HepG2 (cell line): ENCODE results near the gene CBY1. TPM values are rescaled to one million over a fixed set of nuclear protein-coding genes. Genes with fewer than 3 reads are reported as not detected.

Source experiments
- ATAC-seq: fragments of 200-7000 bp; cut with Tn5 transposase; 3 replicates; pipeline ENCODE4 v1.9.1; 2020; ENCODE audit warnings: mild to moderate bottlenecking, moderate library complexity
- BruUV-seq: library from RNA; stranded (reverse); fragments of 400-500 nt; replicated peaks from 2 replicates; lab custom pipeline; 2021; lab: Mats Ljungman, UMichigan
- CTCF ChIA-PET: fragments of 300-600 bp; formaldehyde crosslinking; extraction: SDS; loops from one replicate; lab custom pipeline; 2021; ENCODE audit warnings: low total read pairs, inconsistent platforms, low intra/inter-chr PET ratio; lab: Yijun Ruan, JAX
- POLR2A ChIA-PET: fragments of 350-600 bp; sonication (Branson Sonifier 250); formaldehyde crosslinking; loops from one replicate; lab custom pipeline; 2020; ENCODE audit warnings: antibody characterized with exemption, inconsistent platforms; lab: Yijun Ruan, JAX
- DNase-seq: peaks from one replicate; pipeline ENCODE4 v3.0.0-alpha.2; 2015; ENCODE audit warnings: low spot score
- FAIRE-seq: peaks from 3 replicates; lab custom pipeline; 2011; peaks lifted over from hg19 to GRCh38; lab: Jason Lieb, UNC
- H2AFZ ChIP-seq: one replicate; pipeline ENCODE4 v1.6.1; 2011; ENCODE audit warnings: low read length, inconsistent platforms
- H3K27ac ChIP-seq: fragments of 300-600 bp; 3 replicates; pipeline ENCODE4 v1.8.0; 2011; ENCODE audit warnings: mixed run types, mild to moderate bottlenecking, mixed read lengths, low read length, inconsistent platforms; ENCODE audit not compliant: insufficient read depth; ENCODE audit errors: extremely low read length
- H3K27me3 ChIP-seq, 2 experiments: fragments of 200-600 bp in 1 of 2; 2 replicates in 1 of 2; 3 replicates in 1 of 2; pipeline versions ENCODE4 v1.6.0 to v1.8.0; 2011; ENCODE audit warnings: low read length in 2 of 2, mild to moderate bottlenecking in 2 of 2, moderate library complexity in 2 of 2, inconsistent platforms in 1 of 2; ENCODE audit not compliant: insufficient read depth in 2 of 2, control insufficient read depth in 1 of 2
- H3K36me3 ChIP-seq, 2 experiments: fragments of 200-600 bp in 1 of 2; replicated peaks in 1 of 2; 2 replicates in 1 of 2; 3 replicates in 1 of 2; pipeline versions ENCODE4 v1.5.1 to v1.8.0; 2011; ENCODE audit warnings: low read length in 2 of 2, inconsistent platforms in 1 of 2; ENCODE audit not compliant: insufficient read depth in 2 of 2, control insufficient read depth in 1 of 2
- H3K4me1 ChIP-seq: 2 replicates; pipeline ENCODE4 v1.5.1; 2012; ENCODE audit warnings: low read length, inconsistent platforms; ENCODE audit not compliant: insufficient read depth
- H3K4me2 ChIP-seq: 2 replicates; pipeline ENCODE4 v1.6.0; 2011; ENCODE audit warnings: low read depth, low read length, inconsistent platforms
- H3K4me3 ChIP-seq, 3 experiments: fragments of 200-600 bp in 1 of 3; sonication (generic), shearing (Covaris generic) in 1 of 3; replicated peaks in 1 of 3; 2 replicates each; pipeline ENCODE4 v1.5.1; 2011 to 2016; ENCODE audit warnings: low read length in 3 of 3, inconsistent platforms in 2 of 3, low read depth in 2 of 3, mild to moderate bottlenecking in 2 of 3, control low read depth in 1 of 3, mixed read lengths in 1 of 3; ENCODE audit not compliant: insufficient read depth in 1 of 3
- H3K79me2 ChIP-seq: one replicate; pipeline ENCODE4 v1.6.1; 2011; ENCODE audit warnings: low read length, inconsistent platforms; ENCODE audit not compliant: insufficient read depth
- H3K9ac ChIP-seq: 2 replicates; pipeline ENCODE4 v1.6.0; 2011; ENCODE audit warnings: mild to moderate bottlenecking, low read depth, low read length, inconsistent platforms; ENCODE audit not compliant: insufficient read depth
- H3K9me3 ChIP-seq: 2 replicates; pipeline ENCODE4 v1.5.1; 2012; ENCODE audit warnings: mild to moderate bottlenecking, low read length
- H4K20me1 ChIP-seq: 2 replicates; pipeline ENCODE4 v1.6.0; 2011; ENCODE audit warnings: inconsistent platforms, mild to moderate bottlenecking, low read length, moderate library complexity; ENCODE audit not compliant: insufficient read depth
- BRF2 ChIP-seq: sonication (generic); formaldehyde crosslinking; IDR thresholded peaks from 2 replicates; pipeline ENCODE4 v1.8.1; 2022; ENCODE audit warnings: mild to moderate bottlenecking, missing genetic modification reagents
- CEBPB ChIP-seq: IDR thresholded peaks from 2 replicates; pipeline ENCODE4 v1.6.1; 2011; ENCODE audit warnings: low read depth, low read length, improper control_type of control experiment, borderline replicate concordance
- MED13 ChIP-seq: sonication (generic); formaldehyde crosslinking; IDR thresholded peaks from 2 replicates; pipeline ENCODE4 v1.5.0; 2020; ENCODE audit warnings: missing genetic modification reagents
- MTF1 ChIP-seq: sonication (generic); formaldehyde crosslinking; IDR thresholded peaks from 2 replicates; pipeline ENCODE4 v1.5.0; 2020; ENCODE audit warnings: missing genetic modification reagents
- PAWR ChIP-seq: sonication (generic); formaldehyde crosslinking; IDR thresholded peaks from 2 replicates; pipeline ENCODE4 v1.4.0; 2020; ENCODE audit warnings: missing genetic modification reagents, mild to moderate bottlenecking, borderline replicate concordance
- SNAI1 ChIP-seq: sonication (generic); formaldehyde crosslinking; IDR thresholded peaks from 2 replicates; pipeline ENCODE4 v1.5.0; 2020; ENCODE audit warnings: mild to moderate bottlenecking, missing genetic modification reagents, borderline replicate concordance
- TEF ChIP-seq: sonication (generic); formaldehyde crosslinking; IDR thresholded peaks from 2 replicates; pipeline ENCODE4 v1.5.0; 2020; ENCODE audit warnings: missing genetic modification reagents
- TIGD3 ChIP-seq: sonication (generic); formaldehyde crosslinking; IDR thresholded peaks from 2 replicates; pipeline ENCODE4 v1.5.1; 2020; ENCODE audit warnings: mild to moderate bottlenecking, missing genetic modification reagents, borderline replicate concordance
- U2AF2 ChIP-seq: fragments of 200-400 bp; formaldehyde crosslinking; IDR thresholded peaks from 2 replicates; pipeline ENCODE4 v1.6.1; 2017; ENCODE audit warnings: low read depth, mild to moderate bottlenecking, low read length
- YEATS4 ChIP-seq: sonication (generic); formaldehyde crosslinking; IDR thresholded peaks from 2 replicates; pipeline ENCODE4 v1.4.0; 2020; ENCODE audit warnings: missing genetic modification reagents, borderline replicate concordance
- ZFP36L1 ChIP-seq: sonication (generic); formaldehyde crosslinking; IDR thresholded peaks from 2 replicates; pipeline ENCODE4 v1.8.0; 2022; ENCODE audit warnings: mild to moderate bottlenecking, missing genetic modification reagents, moderate library complexity
- ZNF713 ChIP-seq: sonication (generic); formaldehyde crosslinking; IDR thresholded peaks from 2 replicates; pipeline ENCODE4 v1.4.0; 2020; ENCODE audit warnings: mild to moderate bottlenecking, missing genetic modification reagents
- ZNF878 ChIP-seq: sonication (generic); formaldehyde crosslinking; IDR thresholded peaks from 2 replicates; pipeline ENCODE4 v1.8.1; 2023; ENCODE audit warnings: mild to moderate bottlenecking, missing genetic modification reagents, moderate library complexity
- ZSCAN5A ChIP-seq: sonication (generic); formaldehyde crosslinking; IDR thresholded peaks from 2 replicates; pipeline ENCODE4 v1.8.0; 2022; ENCODE audit warnings: mild to moderate bottlenecking, missing genetic modification reagents, borderline replicate concordance
- WGBS: methylation state at CpG from one replicate; pipeline ENCODE4 v1.1.6; 2017; ENCODE audit warnings: low lambda C conversion rate; 5-methylcytosine and 5-hydroxymethylcytosine counted together
- in situ Hi-C: cut with HindIII; loops from 2 replicates; pipeline ENCODE4 v1.10.0; 2017; ENCODE audit warnings: low pct_unique_long_range_greater_than_20kb; ENCODE audit not compliant: extremely low pct_ligation_motif_present
- intact Hi-C: fragments of 100-400 bp; cut with micrococcal nuclease; formaldehyde crosslinking; loops from one replicate; pipeline ENCODE4 v1.10.0; 2022; ENCODE audit not compliant: unreplicated experiment
- polyA plus RNA-seq, 8 experiments: library from polyadenylated mRNA; depleted of rRNA in 3 of 8; stranded (reverse) in 7 of 8; unstranded in 1 of 8; fragments of >200 nt; fragmentation: Illumina TruSeq in 4 of 8; extraction: Trizol in 4 of 8; gene quantifications; 2 replicates each; pipeline versions ENCODE4 v1.2.1 to v1.2.3, GENCODE V29; 2011 to 2016; ENCODE audit warnings: low read depth in 4 of 8, missing spikeins in 1 of 8, mixed read lengths in 1 of 8; ENCODE audit not compliant: insufficient read depth in 1 of 8
- total RNA-seq, 5 experiments: library from RNA; depleted of rRNA; stranded (reverse); fragments of >200 nt; fragmentation: Illumina TruSeq; extraction: Trizol; gene quantifications; 2 replicates each; pipeline ENCODE4 v1.2.3, GENCODE V29; 2016; ENCODE audit warnings: low read depth in 1 of 5
- TF ChIP-seq, protein P1 (sequence below): sonication (generic); formaldehyde crosslinking; IDR thresholded peaks from 2 replicates; pipeline ENCODE4 v1.5.0; 2020; ENCODE audit warnings: missing genetic modification reagents

The CBY1 gene
- total and polyA plus RNA-seq, 2 of the 13 experiments (the other 11 are each of a cell fraction or from before 2014, with no cell fraction given) = 19.7 to 20.3 TPM

- Histone ChIP-seq H3K27me3 (no peaks in the 10 kb centered on the region), H3K9ac (no peak overlapping the region), H3K36me3 (peaks cover 40 to 60% of the 10 kb centered on the region in 2 experiments), H2AFZ (no peak overlapping the region), H3K79me2 (peaks cover 40% of the 10 kb centered on the region), H4K20me1 (peaks cover 42% of the 10 kb centered on the region), H3K9me3 (no peaks in the 10 kb centered on the region), H3K4me1 (no peaks in the 10 kb centered on the region), H3K4me2 (no peak overlapping the region), H3K27ac (no peak overlapping the region), H3K4me3 (no peak overlapping the region)
- WGBS = 85% methylated on average over 9 of the region's 9 CpGs
- ChIA-PET CTCF (no interaction called here), POLR2A (no interaction called here)
- intact Hi-C loops (no loop called here), in situ Hi-C loops (no loop called here)
- ATAC-seq (no peak), DNase-seq (no peak), FAIRE-seq (no peak)
- TF ChIP-seq BRF2 = no peak
- no peak for TF ChIP-seq SNAI1 (CRISPR knock-in tag)
- no peak for TF ChIP-seq TIGD3 (CRISPR knock-in tag)
- TF ChIP-seq YEATS4 = no peak
- TF ChIP-seq MTF1 (CRISPR knock-in tag) = no peak
- no peak for TF ChIP-seq ZNF713 (CRISPR knock-in tag)
- TF ChIP-seq ZFP36L1 = no peak
- no peak for TF ChIP-seq PAWR (CRISPR knock-in tag)
- TF ChIP-seq MED13 (CRISPR knock-in tag) = no peak
- no peak for TF ChIP-seq ZSCAN5A (CRISPR knock-in tag)
- no peak for TF ChIP-seq TEF
- TF ChIP-seq U2AF2 = no peak
- no peak for TF ChIP-seq ZNF878 (CRISPR knock-in tag)
- TF ChIP-seq CEBPB = no peak
- TF ChIP-seq, protein P1, sequence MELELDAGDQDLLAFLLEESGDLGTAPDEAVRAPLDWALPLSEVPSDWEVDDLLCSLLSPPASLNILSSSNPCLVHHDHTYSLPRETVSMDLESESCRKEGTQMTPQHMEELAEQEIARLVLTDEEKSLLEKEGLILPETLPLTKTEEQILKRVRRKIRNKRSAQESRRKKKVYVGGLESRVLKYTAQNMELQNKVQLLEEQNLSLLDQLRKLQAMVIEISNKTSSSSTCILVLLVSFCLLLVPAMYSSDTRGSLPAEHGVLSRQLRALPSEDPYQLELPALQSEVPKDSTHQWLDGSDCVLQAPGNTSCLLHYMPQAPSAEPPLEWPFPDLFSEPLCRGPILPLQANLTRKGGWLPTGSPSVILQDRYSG (CRISPR knock-in tag) = no peak
- BruUV-seq = no TSS peak
Measured at GRCh38 chr22:38716826-38717225, 60.4 kb downstream of the CBY1 start.
